Parietal lobe (tissue), 1 donor: ENCODE measurements around the gene ZNF830. TPM values are rescaled to one million over a fixed set of nuclear protein-coding genes. Genes with fewer than 3 reads are reported as not detected.

Source experiments
- total RNA-seq: library from RNA; depleted of rRNA; stranded (reverse); fragments of >200 nt; gene quantifications from one replicate; pipeline ENCODE4 v1.2.3, GENCODE V29; 2014

Gene ZNF830, protein sequence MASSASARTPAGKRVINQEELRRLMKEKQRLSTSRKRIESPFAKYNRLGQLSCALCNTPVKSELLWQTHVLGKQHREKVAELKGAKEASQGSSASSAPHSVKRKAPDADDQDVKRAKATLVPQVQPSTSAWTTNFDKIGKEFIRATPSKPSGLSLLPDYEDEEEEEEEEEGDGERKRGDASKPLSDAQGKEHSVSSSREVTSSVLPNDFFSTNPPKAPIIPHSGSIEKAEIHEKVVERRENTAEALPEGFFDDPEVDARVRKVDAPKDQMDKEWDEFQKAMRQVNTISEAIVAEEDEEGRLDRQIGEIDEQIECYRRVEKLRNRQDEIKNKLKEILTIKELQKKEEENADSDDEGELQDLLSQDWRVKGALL
- 16.6 TPM for total RNA-seq

DNA sequence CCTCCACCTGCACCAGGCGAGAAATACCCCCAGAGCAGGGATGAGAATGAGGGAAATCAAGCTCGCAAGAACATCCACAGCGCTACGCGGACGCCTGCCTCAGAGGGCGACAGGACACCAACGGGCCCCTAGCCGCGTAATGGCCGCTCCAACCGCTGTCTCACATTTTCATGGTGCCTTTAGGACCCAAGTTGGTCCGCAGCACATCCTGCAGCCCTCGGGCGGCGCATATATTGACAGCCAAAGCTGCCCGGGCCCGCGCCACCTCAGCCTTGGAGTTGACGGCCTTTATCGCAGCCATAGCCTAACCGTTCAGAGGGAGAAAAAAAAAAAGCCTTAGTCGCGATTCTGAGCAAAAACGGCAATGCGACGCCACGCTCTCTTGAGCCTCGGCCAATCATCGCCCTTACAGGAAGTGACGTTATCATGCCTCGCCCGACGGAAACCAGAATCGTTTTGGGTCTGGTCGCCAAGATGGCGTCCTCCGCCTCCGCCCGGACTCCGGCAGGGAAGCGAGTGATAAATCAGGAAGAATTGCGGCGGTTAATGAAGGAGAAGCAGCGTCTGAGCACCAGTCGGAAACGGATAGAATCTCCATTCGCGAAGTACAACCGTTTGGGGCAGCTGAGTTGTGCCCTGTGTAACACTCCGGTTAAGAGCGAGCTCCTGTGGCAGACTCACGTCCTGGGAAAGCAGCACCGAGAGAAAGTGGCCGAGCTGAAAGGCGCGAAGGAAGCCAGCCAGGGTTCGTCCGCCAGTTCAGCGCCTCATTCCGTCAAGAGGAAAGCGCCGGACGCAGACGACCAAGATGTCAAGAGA lies at the start of gene ZNF830, which contains the start of gene CCT6B:
TSS of gene ZNF830 (plus strand) at position 448 of the 819 bp plus-strand sequence. CDS start at position 475, 27 bp downstream.
TSS of gene CCT6B (minus strand) at position 368 of the 819 bp plus-strand sequence. CDS start at position 301, 67 bp downstream.

DNA sequence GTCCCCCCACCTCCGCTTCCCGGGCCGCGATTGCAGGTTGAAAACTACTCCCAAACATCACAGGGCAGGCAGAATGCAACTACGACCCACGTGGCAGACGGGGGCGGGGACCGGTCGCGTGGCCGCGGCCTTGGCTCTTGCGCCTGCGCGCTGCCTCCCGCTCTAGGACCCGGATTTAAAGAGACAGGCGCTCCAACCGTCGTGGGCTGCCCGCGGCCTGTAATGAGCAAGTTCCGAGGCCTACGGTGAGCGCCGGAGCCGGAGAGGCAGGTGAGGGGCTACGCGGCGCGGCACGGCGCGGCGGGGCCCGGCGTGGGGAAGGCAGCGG lies 19.0 kb downstream of the ZNF830 start, which contains the start of gene LIG3:
TSS of gene LIG3 (plus strand) at position 160 of the 328 bp plus-strand sequence. CDS start 2,494 bp downstream, outside the sequence.

Other genes with a start within 250 kb of the ZNF830 start
- 2.5 TPM for gene CCT6B, start 80 bp upstream of the ZNF830 start, total RNA-seq
- gene LIG3, start 19.0 kb downstream of the ZNF830 start, total RNA-seq = 63.9 TPM
- 15.3 TPM for gene RFFL, start 102.2 kb downstream of the ZNF830 start, total RNA-seq
- 23.8 TPM for gene RAD51D, start 158.3 kb downstream of the ZNF830 start, total RNA-seq
- gene FNDC8, start 160.1 kb downstream of the ZNF830 start, total RNA-seq = not detected
- 33.5 TPM for gene NLE1, start 180.8 kb downstream of the ZNF830 start, total RNA-seq
- gene UNC45B, start 186.3 kb downstream of the ZNF830 start, total RNA-seq = under 0.01 TPM
- gene SLC35G3, start 232.9 kb downstream of the ZNF830 start, total RNA-seq = not detected